NCI-H187 treated with DMSO at 0.1 percent for 48 hours (cell line): ENCODE results near the gene MACF1.

Experiments
- DNase-seq: peaks from one replicate; lab custom pipeline; 2025; lab: John Stamatoyannopoulos, UW

MACF1 gene

GRCh38 chr1:39213511-39214002, 9.1 kb downstream of the MACF1 start:
- no peak for DNase-seq

- DNase-seq: no peak
Measured at GRCh38 chr1:39214021-39214713, 9.7 kb downstream of the MACF1 start.

GRCh38 chr1:39214714-39214997, 10.2 kb downstream of the MACF1 start:
- no peak for DNase-seq

- no peak for DNase-seq
Measured at GRCh38 chr1:39214998-39215873, 10.7 kb downstream of the MACF1 start.

GRCh38 chr1:39216771-39217170, 12.3 kb downstream of the MACF1 start:
- no peak for DNase-seq

- no peak for DNase-seq
Measured at GRCh38 chr1:39220891-39221870, 16.7 kb downstream of the MACF1 start.

GRCh38 chr1:39224295-39224829, 19.9 kb downstream of the MACF1 start:
- no peak for DNase-seq

GRCh38 chr1:39226836-39227235, 22.3 kb downstream of the MACF1 start:
- DNase-seq: no peak

GRCh38 chr1:39228252-39228651, 23.8 kb downstream of the MACF1 start:
- no peak for DNase-seq

- DNase-seq: no peak
Measured at GRCh38 chr1:39229504-39229903, 25.0 kb downstream of the MACF1 start.

- DNase-seq: no peak
Measured at GRCh38 chr1:39230261-39231190, 26.0 kb downstream of the MACF1 start.

GRCh38 chr1:39236971-39237370, 32.5 kb downstream of the MACF1 start:
- no peak for DNase-seq

- DNase-seq: no peak
Measured at GRCh38 chr1:39238476-39238875, 34.0 kb downstream of the MACF1 start.

- no peak for DNase-seq
Measured at GRCh38 chr1:39239968-39240367, 35.5 kb downstream of the MACF1 start.

GRCh38 chr1:39243302-39243701, 38.8 kb downstream of the MACF1 start:
- DNase-seq: no peak

GRCh38 chr1:39250460-39251240, 46.2 kb downstream of the MACF1 start:
- no peak for DNase-seq

- DNase-seq: no peak
Measured at GRCh38 chr1:39255222-39255621, 50.7 kb downstream of the MACF1 start.

- no peak for DNase-seq
Measured at GRCh38 chr1:39258146-39258924, 53.8 kb downstream of the MACF1 start.

- no peak for DNase-seq
Measured at GRCh38 chr1:39258925-39259244, 54.4 kb downstream of the MACF1 start.
